Stimulated activated CD4-positive, alpha-beta T cell treated with anti-CD3 and anti-CD28 coated beads, Interleukin-4, amount 100 ng/mL, for 24 hours (primary cell): Measurements from ENCODE around the gene CDON.
"Not testable (repeated sequence)": the region's sequence is repeated elsewhere in the genome, so short reads cannot be mapped to it uniquely, and the experiment has no call there.

Experiments
- DNase-seq: peaks from one replicate; pipeline ENCODE4 v3.0.0-alpha.2; 2020

The CDON gene

DNA sequence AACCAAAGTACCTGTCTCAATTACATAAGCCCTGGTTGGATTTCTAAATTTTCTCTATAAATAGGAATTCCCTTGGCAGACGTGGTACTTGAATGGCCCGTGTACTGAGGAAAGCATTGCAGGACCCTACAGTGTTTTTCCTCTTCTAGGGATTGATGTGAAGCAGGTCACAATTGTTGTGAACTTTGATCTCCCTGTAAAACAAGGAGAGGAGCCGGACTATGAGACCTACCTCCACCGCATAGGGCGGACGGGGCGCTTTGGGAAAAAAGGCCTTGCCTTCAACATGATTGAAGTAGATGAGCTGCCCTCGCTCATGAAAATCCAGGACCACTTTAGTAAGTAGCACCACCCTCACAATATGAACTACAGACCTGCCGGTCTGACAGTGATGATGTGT, 141.6 kb downstream of the CDON start:
- DNase-seq: no peak

DNA sequence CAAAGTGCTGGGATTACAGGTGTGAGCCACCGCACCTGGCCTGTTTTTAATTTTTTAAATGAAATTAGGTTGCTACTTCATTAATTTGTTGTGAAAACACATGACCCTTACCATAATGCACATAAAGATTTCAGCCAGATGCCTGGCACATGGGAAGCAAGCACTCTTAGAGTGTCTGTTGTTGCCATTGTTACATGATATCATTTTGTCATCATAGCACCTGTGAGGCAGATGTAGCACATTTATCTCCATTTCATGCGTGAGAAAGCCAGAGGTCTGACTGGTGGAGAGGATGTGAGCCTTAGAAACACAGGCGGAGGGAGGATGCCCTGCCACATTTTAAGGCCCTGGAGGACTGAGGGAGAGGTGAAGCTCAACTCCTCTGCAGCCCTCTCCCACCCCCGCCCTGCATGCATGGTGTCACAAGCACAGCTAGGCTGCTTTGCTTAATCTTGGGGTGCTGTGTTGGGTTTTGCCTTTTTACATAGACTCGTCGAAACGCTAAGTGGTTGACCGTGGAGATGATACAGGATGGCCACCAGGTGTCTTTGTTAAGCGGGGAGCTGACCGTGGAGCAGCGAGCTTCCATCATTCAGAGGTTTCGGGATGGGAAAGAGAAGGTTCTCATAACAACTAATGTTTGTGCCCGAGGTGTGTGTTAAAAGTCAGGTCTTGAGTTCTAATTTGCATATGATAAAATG, 144.4 kb downstream of the CDON start:
- no peak for DNase-seq

DNA sequence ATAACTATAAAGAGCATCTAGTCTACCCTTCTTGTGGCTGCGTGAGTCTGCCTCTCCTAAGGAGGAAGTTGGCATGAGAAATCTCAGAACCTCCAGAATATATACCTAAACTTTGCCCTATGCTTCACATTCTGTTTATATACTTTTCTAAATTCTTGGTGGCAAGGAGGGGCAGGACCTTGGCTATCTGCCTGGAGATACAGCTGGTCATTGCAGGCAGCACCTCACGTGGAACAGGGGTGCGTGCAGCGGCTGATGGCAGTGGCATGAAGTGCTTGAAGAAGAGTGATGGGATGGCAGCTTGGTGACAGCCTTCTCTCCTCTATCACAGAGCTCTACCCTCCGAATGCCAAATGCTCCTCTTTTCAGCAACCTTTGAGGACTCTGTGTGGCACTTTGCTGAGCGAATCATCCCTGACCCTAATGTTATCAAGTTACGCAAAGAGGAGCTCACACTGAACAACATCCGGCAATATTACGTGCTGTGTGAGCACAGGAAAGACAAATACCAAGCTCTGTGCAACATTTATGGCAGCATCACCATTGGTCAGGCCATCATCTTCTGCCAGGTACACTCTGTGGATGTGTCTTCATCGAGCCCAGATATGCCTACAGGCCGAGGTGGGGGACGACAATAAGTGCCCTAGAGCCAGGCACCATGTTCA, 145.9 kb downstream of the CDON start:
- no peak for DNase-seq

DNA sequence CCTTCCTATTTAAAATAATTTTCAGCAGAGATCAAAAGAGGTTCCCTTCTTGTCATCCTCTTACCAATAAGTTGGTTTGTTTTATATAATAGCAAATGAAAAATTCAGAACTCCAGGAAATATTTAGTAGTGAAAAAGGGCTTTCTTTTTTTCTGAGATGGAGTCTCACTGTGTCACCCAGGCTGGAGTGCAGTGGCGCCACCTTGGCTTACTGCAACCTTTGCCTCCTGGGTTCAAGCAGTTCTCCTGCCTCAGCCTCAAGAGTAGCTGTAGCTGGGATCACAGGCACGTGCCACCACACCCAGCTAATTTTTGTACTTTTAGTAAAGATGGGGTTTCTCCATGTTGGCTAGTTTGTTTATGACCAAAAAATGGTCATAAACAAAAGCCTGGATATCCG, 148.1 kb downstream of the CDON start:
- DNase-seq: not testable (repeated sequence)

DNA sequence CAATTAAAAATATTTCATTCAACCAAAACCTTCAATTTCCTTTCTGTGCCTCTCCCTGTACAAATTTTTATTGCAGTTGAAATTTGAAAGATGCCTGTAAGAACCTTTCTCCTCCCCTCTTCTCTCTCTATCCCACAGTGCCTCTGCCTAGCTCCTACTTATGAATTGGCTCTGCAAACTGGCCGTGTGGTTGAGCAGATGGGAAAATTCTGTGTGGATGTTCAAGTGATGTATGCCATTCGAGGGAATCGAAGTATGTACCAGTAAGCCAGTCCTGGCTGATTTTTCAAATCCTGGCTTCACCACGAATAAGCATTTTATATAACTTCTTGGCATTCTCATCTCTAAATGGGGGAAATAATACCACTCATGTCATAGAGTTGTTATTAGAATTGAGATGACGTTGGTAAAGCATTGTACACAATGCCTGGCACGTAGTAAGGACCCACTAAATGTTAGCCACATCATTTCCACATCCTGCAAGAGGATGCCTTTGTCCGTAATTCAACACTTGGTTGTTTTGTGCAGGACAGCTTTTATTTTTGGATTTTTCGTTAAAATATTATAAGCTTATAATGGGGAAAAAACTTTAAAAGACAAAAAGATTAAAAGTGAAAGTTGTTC, 152.3 kb downstream of the CDON start:
- no peak for DNase-seq
